ENCODE data around the gene GLA.

- no peak for TF ChIP-seq CTCF (IDR thresholded peaks at IDR 0.05; ENCODE audit: low read depth, low read length)
- no peak for TF ChIP-seq MYC (IDR thresholded peaks at IDR 0.05; ENCODE audit: low read depth, low read length)
- TF ChIP-seq POLR2A (IDR thresholded peaks at IDR 0.05; ENCODE audit: extremely low read depth, insufficient read length), result no peak
Measured at GRCh38 chrX:101391831-101392230, 15.9 kb downstream of the GLA start.
